HG02610 (cell line): Measurements from ENCODE around the gene HECTD4.
A peak's percentile ranks its signal among the peaks of the same experiment; 100 is the strongest.
"Not testable (repeated sequence)": the region's sequence is repeated elsewhere in the genome, so short reads cannot be mapped to it uniquely, and the experiment has no call there.

Experiments
- ATAC-seq: cut with Tn5 transposase; IDR thresholded peaks from one replicate; pipeline ENCODE4 v1.9.1; 2021; ENCODE audit warnings: mild to moderate bottlenecking, moderate library complexity; ENCODE audit not compliant: unreplicated experiment

HECTD4 gene

DNA sequence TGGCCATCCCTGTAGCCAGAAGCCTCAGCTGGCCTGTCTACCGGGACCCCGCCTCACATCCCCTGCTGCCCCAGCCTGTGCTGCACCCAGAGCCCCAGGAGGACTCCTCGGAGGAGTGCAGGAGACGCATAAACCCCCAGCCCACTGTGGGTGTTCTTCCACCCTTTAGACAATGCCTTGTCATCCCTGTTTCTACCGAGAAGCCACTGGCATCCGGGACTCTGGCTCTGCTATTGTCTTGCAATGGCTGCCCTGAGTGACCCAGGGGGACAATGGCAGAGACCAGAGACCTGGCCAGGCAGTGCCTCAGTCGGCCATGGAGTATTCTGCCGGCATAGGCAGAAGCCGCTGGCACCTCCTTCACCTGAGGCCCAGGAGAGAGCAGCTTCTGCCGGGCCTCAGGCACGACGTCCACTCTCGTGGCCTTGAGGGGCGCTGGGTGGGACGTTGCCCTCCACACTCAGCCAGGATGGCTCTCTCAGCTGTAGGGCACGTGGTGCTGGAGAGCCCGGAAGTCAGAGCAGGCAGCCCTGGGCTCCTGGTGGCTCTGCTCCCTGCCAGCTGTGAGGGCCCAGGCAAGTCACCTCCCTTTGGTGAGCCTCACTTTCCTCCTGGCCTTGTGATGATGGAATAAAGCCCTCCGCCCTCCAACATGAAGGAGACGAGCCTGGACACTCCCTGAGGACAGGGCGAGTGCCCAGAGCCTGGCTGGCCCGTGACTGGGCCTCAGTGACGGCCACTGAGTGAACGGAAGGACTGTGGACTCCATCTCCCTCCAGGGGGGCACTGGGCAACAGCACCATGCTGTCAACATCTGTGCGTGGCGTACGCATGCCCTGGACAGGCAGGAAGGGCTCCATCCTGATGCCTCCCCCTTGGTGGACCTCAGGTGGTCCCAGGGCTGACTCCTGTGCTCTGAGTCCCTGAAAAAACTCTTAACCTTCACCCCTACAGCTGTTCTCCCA, 215.9 kb downstream of the HECTD4 start:
- no peak for ATAC-seq

DNA sequence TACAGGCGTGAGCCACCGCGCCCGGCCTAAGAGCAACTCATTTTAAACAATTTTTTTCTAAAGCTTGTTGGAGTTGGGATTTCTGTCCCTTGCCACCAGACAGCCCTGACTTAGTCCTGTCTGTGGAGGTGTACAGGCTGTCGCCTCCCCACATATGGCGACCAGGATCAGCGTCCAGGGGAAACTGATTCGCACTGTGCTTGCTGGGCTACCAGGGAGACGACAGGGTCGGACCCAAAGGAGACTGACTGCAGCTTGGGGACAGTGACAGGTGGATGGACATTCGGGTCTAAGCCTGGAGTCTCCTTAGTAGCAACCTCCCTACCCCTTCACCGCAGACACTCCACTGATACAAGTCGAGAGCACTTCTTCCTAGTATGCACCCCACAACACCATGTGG, 216.6 kb downstream of the HECTD4 start:
- ATAC-seq, result no peak

DNA sequence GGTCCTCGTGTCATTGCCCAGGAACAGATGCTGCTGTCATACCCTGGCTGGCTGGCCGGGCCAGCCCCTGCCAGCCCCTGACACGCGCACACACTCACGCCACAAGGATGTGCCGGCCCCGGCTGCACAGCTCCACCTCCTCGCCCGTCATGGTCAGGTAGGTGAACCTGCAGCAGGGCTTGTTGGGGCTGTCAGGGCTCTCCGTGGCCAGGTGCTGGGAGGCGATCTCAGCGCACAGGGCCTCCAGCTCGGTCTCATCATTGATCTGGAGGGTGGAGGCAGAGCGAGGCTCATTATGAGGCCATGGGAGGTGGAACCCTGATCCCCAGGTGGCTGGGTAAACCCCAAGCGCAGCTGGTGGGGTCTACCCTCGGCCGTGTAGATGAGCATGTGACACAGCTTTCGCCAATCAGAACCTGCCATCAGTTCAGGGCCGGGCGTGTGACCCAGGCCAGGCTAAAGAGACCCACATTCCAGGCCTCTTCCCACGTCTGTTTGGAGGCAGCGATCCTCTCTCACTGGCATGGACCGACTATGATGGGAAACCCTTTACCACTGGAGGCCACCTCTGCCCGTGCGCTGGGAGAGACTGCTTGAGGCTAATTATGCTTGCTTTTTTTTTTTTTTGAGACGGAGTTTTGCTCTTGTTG, 218.1 kb downstream of the HECTD4 start:
- ATAC-seq, result no peak

DNA sequence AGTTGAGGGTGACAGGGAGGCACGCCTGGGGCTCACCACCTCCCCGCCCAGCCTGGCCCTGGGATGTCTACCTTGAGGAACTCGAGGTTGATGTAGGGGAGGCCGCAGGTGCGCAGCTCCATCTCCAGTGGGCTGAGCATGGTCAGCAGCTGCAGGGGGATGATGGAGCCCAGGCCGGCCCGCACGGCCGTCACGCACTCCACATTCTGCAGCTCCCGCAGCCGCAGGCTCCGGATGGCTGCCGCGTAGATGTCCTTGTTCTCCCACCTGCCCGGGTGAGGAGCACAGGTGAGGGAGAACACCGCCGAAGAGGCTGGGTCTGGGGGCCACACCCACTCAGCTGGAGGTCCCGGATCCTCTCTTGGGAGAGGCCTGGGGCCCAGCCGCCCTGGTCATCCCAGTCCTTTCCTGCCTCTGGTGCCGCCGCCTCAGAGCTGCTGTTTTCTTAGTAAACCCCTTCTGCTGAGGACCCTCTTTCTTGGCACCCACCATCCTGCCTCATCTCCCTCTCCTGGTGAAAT, 218.7 kb downstream of the HECTD4 start:
- no peak for ATAC-seq

DNA sequence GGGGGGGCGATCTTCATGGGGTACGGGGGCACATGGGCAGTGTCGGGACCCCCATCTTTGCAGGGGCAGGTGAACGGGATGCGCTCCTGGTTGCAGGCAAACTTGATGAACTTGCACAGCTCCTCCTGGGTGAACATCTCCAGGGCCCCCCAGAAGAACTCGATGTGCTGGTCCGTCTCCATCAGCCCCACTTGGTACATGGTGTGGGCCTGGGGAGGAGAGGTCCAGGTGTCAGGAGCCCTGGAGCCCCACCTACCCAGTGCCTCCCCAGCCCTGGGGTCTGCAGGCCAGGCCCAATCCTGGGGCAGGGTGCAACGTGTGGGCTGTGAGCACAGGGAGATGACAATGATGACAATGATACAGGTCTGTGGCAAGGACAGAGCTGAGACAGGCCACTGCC, 219.2 kb downstream of the HECTD4 start:
- no peak for ATAC-seq

DNA sequence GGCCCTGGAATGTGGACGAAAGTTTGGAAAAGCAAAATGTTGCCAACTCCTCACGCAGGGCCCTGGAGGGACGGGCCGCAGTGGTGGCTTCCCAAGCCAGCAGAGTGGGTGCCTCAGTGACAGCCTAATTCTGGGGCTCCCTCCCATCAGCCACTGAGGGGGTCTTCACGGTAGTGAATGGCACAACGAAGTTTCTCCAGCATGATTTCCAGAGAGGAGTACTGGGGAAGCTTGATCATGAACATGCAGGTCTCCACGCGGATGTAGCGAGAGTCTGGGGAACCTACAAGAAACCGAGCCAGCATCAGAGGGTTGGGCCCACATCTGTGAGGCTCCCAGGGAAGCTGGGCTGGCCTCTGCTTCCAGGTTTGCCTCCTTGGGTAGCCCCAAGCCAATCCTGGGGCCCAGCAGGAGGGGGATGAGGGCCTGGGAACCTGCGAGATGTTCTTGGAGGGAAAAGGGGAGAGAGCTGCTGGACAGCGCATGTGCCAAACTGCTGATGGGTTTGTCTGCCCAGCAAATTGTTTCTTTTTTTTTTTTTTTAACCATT, 219.9 kb downstream of the HECTD4 start:
- no peak for ATAC-seq

DNA sequence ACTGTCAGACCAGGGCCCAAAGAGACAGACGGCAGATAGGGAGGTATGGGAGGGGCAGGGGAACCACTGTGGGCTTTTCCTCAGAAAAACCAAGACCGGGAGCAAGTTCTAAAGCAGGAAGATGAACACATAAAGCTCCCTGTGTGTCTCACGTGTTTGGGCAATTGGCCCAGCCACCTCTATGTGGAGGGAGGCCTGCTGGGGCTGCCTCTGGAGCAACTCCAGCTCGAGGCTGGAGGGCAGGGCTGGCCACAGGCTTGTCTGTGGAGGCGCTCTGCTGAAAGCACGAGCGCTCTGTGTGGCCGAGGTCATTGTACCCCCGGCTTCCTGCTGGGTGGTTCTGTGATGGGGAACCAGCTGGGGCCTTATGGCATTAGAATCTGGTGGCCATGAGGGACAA, 220.5 kb downstream of the HECTD4 start:
- no peak for ATAC-seq

GRCh38 chr12:112160611-112161010, 221.6 kb downstream of the HECTD4 start:
- ATAC-seq, result no peak

GRCh38 chr12:112159146-112159541, 223.1 kb downstream of the HECTD4 start:
- no peak for ATAC-seq

DNA sequence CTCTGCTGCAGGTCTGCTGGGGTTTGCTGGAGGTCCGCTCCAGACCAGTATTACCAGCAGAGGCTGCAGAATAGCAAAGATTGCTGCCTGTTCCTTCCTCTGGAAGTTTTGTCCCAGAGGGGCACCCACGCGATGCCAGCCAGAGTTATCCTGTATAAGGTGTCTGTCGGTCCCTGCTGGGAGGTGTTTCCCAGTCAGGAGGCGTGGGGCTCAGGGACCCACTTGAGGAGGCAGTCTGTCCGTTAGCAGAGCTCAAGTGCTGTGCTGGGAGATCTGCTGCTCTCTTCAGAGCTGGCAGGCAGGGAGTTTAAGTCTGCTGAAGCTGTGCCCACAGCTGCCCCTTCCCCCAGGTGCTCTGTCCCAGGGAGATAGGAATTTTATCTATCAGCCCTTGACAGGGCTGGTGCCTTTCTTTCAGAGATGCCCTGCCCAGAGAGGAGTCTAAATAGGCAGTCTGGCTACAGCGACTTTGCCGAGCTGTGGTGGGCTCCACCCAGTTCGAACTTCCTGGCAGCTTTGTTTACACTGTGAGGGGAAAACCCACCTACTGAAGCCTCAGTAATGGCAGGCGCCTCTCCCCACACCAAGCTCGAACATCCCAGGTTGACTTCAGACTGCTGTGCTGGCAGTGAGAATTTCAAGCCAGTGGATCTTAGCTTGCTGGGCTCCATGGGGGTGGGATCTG, 223.6 kb downstream of the HECTD4 start:
- not testable (repeated sequence) for ATAC-seq

- ATAC-seq, result no peak
Observed at GRCh38 chr12:112153893-112154219, 228.4 kb downstream of the HECTD4 start.

DNA sequence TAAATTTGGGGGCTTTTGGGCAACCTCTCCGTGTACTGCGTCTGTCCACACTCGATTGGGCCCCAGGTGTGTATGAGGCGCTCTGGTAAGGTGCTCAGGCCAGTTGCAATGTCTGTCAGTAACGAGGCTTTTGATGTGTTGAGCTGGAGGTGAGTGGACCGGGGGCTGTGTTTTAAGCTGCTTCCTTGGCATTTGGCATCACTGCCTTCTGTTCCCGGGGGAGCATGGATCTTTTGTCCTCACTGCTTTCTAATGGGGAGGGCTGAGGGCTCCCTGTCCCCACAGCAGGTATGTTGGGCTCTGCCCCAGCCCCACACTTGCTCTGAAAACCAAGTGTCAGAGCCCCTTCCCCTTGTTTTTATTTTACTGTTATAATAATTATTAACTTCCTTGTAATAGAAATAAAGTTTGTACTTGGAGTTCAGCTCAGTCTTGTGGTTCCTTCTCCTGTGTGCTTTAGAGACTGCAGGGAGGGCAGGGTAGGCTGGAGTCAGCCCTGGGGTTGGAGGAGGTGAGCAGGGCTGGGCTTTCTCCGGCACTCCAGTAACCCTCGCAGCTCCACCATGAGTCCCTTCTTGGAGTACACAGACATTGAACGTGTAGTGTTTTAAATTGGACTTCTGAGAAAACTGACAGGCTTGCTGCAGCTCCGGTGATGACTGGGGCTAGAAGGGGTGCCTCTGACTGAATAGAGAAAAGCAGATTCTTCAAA, 228.9 kb downstream of the HECTD4 start:
- ATAC-seq, result no peak

GRCh38 chr12:112151766-112152541, 230.3 kb downstream of the HECTD4 start:
- no peak for ATAC-seq

DNA sequence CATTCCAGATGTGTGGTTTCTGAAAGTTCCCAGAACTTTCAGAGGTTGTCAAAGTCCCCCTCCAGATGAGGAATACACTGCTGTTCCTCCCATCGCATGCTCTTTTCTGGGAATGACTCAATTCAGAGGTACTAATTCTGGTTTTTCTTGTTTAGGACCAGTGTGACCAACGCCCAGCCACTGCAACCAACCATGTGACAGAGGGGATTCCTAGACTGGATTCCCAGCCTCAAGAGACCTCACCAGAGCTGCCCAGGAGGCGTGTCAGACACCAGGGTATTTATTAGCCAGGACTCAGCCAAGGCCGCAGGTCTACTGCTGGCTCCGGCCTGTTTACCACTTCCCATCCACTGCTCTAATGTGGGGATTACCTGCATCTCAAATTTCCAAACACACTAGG, 232.6 kb downstream of the HECTD4 start:
- ATAC-seq, result peak; percentile 59

DNA sequence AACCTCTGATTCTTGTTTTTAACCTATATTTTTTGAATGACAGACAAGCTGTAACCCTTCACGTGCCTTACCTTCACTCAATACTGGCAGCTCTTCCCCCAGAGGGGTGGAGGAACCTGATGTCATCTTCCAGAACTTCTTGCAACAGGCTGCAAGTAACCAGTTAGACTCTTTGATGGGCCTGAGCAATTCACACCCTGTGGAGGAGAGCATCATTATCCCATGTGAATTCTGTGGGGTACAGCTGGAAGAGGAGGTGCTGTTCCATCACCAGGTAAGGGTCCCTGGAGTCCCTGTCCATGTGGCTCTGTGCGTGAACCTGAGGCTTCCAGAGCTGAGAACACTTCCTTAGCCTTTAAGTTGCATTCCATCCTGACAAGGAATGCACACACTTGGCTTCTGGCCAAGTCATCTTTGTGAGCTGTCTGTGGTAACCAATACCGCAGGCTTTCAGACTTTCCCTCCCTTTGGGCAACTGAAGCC, 234.2 kb downstream of the HECTD4 start:
- no peak for ATAC-seq

- ATAC-seq, result no peak
Observed at GRCh38 chr12:112146123-112146522, 236.1 kb downstream of the HECTD4 start.

DNA sequence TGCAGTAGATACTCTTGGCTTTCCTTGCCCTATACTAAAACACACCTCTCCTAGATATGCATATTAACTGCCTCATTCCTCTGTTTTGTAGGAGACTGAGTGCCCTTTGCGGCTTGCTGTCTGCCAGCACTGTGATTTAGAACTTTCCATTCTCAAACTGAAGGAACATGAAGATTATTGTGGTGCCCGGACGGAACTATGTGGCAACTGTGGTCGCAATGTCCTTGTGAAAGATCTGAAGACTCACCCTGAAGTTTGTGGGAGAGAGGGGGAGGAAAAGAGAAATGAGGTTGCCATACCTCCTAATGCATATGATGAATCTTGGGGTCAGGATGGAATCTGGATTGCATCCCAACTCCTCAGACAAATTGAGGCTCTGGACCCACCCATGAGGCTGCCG, 241.5 kb downstream of the HECTD4 start:
- no peak for ATAC-seq

DNA sequence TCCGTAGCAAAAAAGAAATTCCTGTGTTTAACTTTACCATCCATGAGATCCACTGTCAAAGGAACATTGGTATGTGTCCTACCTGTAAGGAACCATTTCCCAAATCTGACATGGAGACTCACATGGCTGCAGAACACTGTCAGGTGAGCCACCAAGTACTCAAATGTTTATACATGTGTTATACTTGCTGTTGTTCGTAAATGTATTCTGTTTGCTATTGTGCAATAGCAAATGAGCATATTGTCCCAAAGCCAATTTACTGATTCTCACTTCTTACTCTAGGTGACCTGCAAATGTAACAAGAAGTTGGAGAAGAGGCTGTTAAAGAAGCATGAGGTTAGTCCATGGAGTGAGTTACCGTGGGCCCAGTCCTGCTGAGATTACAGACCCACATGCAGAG, 247.5 kb downstream of the HECTD4 start:
- no peak for ATAC-seq

GRCh38 chr12:112133418-112133817, 248.8 kb downstream of the HECTD4 start:
- ATAC-seq, result no peak

GRCh38 chr12:112131686-112132085, 250.5 kb downstream of the HECTD4 start:
- no peak for ATAC-seq
